GM19240 (cell line): ENCODE measurements around the gene PPDPF.
"Not testable (repeated sequence)": the region's sequence is repeated elsewhere in the genome, so short reads cannot be mapped to it uniquely, and the experiment has no call there.

Experiments
- DNase-seq: peaks from one replicate; pipeline ENCODE4 v3.0.0; 2011; ENCODE audit warnings: low spot score; ENCODE audit not compliant: insufficient read length

PPDPF gene

GRCh38 chr20:63500151-63500901 is 20.2 kb upstream of the PPDPF start:
- no peak for DNase-seq

GRCh38 chr20:63500902-63501817 is 19.4 kb upstream of the PPDPF start:
- no peak for DNase-seq

- DNase-seq, result no peak
These were observed 18.5 kb upstream of the PPDPF start for GRCh38 chr20:63501818-63502670.

GRCh38 chr20:63502671-63503172 is 17.8 kb upstream of the PPDPF start:
- no peak for DNase-seq

- no peak for DNase-seq
These were observed 17.0 kb upstream of the PPDPF start for GRCh38 chr20:63503524-63503923.

- DNase-seq, result no peak
These were observed 15.9 kb upstream of the PPDPF start for GRCh38 chr20:63504642-63505041.

GRCh38 chr20:63505281-63505680 is 15.3 kb upstream of the PPDPF start:
- no peak for DNase-seq

- no peak for DNase-seq
These were observed 14.8 kb upstream of the PPDPF start for GRCh38 chr20:63505723-63506122.

- no peak for DNase-seq
These were observed 13.4 kb upstream of the PPDPF start for GRCh38 chr20:63507083-63507743.

- no peak for DNase-seq
These were observed 12.3 kb upstream of the PPDPF start for GRCh38 chr20:63508072-63508768.

- no peak for DNase-seq
These were observed 11.4 kb upstream of the PPDPF start for GRCh38 chr20:63509088-63509564.

GRCh38 chr20:63513207-63513606 is 7.4 kb upstream of the PPDPF start:
- no peak for DNase-seq

- not testable (repeated sequence) for DNase-seq
These were observed 6.0 kb upstream of the PPDPF start for GRCh38 chr20:63514520-63514919.

GRCh38 chr20:63517376-63518309 is 2.9 kb upstream of the PPDPF start:
- DNase-seq, result no peak

GRCh38 chr20:63518351-63518861 is 2.2 kb upstream of the PPDPF start:
- no peak for DNase-seq

GRCh38 chr20:63518946-63519667 is 1.5 kb upstream of the PPDPF start:
- DNase-seq, result no peak

GRCh38 chr20:63519668-63520503 is 679 bp upstream of the PPDPF start:
- no peak for DNase-seq
